SK-N-SH (cell line): Measurements from ENCODE around the gene SNCA. TPM values are rescaled to one million over a fixed set of nuclear protein-coding genes. Genes with fewer than 3 reads are reported as not detected.

Experiments
- CTCF ChIA-PET: fragments of 300-600, 350-600 bp; formaldehyde crosslinking; extraction: SDS; loops from one replicate; lab custom pipeline; 2021; lab: Yijun Ruan, JAX
- POLR2A ChIA-PET: fragments of 350-600 bp; sonication (Branson Sonifier 250); formaldehyde crosslinking; extraction: SDS; loops from one replicate; lab custom pipeline; 2020; ENCODE audit warnings: antibody characterized with exemption, inconsistent platforms; lab: Yijun Ruan, JAX
- DNase-seq: peaks from one replicate; pipeline ENCODE4 v3.0.0; 2012
- H2AFZ ChIP-seq: fragments of 200-600 bp; sonication (generic); 2 replicates; pipeline ENCODE4 v1.8.1; 2016; ENCODE audit warnings: antibody characterized with exemption, mild to moderate bottlenecking, low read depth
- H3F3A ChIP-seq: fragments of 200-600 bp; sonication (generic); replicated peaks from 2 replicates; pipeline ENCODE3; 2016; ENCODE audit warnings: antibody characterized with exemption, mild to moderate bottlenecking; ENCODE audit not compliant: insufficient read depth
- H3K27ac ChIP-seq, 2 experiments: fragments of 200-500 bp in 1 of 2; fragments of 200-600 bp in 1 of 2; sonication (Bioruptor generic) in 1 of 2; sonication (generic), shearing (Covaris generic) in 1 of 2; 2 replicates each; pipeline versions ENCODE4 v1.5.1 to v1.6.1; 2014 to 2016; ENCODE audit warnings: low read depth in 2 of 2, inconsistent platforms in 1 of 2, low read length in 1 of 2, mild to moderate bottlenecking in 1 of 2, mixed read lengths in 1 of 2
- H3K27me3 ChIP-seq: fragments of 200-600 bp; sonication (generic), shearing (Covaris generic); 2 replicates; pipeline ENCODE4 v1.6.1; 2016; ENCODE audit warnings: mixed run types; ENCODE audit not compliant: insufficient read depth
- H3K36me3 ChIP-seq, 2 experiments: fragments of 200-500 bp in 1 of 2; fragments of 200-600 bp in 1 of 2; sonication (Bioruptor generic) in 1 of 2; sonication (generic) in 1 of 2; replicated peaks in 1 of 2; 2 replicates each; pipeline versions ENCODE3 to v1.5.1; 2014 to 2016; ENCODE audit warnings: low read length in 1 of 2, mild to moderate bottlenecking in 1 of 2; ENCODE audit not compliant: insufficient read depth in 2 of 2, control insufficient read depth in 1 of 2
- H3K4me1 ChIP-seq, 2 experiments: fragments of 200-500 bp in 1 of 2; fragments of 200-600 bp in 1 of 2; sonication (Bioruptor generic) in 1 of 2; sonication (generic), shearing (Covaris generic) in 1 of 2; 2 replicates each; pipeline versions ENCODE4 v1.5.1 to v1.6.1; 2014 to 2016; ENCODE audit warnings: low read depth in 1 of 2, low read length in 1 of 2, mixed run types in 1 of 2; ENCODE audit not compliant: insufficient read depth in 2 of 2, control insufficient read depth in 1 of 2
- H3K4me2 ChIP-seq: fragments of 200-600 bp; sonication (generic), shearing (Covaris generic); 2 replicates; pipeline ENCODE4 v1.6.1; 2017; ENCODE audit warnings: mixed run types
- H3K4me3 ChIP-seq, 2 experiments: fragments of 200-500 bp in 1 of 2; fragments of 200-600 bp in 1 of 2; sonication (Bioruptor generic) in 1 of 2; sonication (generic), shearing (Covaris generic) in 1 of 2; 2 replicates each; pipeline versions ENCODE4 v1.5.1 to v1.8.1; 2014 to 2016; ENCODE audit warnings: low read depth in 2 of 2, inconsistent platforms in 1 of 2, low read length in 1 of 2, mild to moderate bottlenecking in 1 of 2, mixed read lengths in 1 of 2, moderate library complexity in 1 of 2
- H3K79me2 ChIP-seq: fragments of 200-600 bp; sonication (generic); 2 replicates; pipeline ENCODE4 v1.8.1; 2017; ENCODE audit warnings: mild to moderate bottlenecking; ENCODE audit not compliant: insufficient read depth
- H3K9ac ChIP-seq: fragments of 200-600 bp; sonication (generic); 2 replicates; pipeline ENCODE4 v1.6.1; 2017; ENCODE audit warnings: mixed run types
- H3K9me2 ChIP-seq: fragments of 200-600 bp; sonication (generic); 2 replicates; pipeline ENCODE4 v1.6.1; 2017; ENCODE audit warnings: mixed run types
- H3K9me3 ChIP-seq: fragments of 200-600 bp; sonication (generic); 2 replicates; pipeline ENCODE4 v1.6.1; 2017; ENCODE audit warnings: mixed run types, mild to moderate bottlenecking, moderate library complexity
- H4K20me1 ChIP-seq: fragments of 200-600 bp; sonication (generic); 2 replicates; pipeline ENCODE4 v1.6.1; 2017; ENCODE audit warnings: mild to moderate bottlenecking, mixed run types; ENCODE audit not compliant: insufficient read depth
- CHD2 ChIP-seq: fragments of 150-350 bp; IDR thresholded peaks from 2 replicates; pipeline ENCODE4 v1.6.1; 2018; ENCODE audit warnings: low read length; ENCODE audit not compliant: partially characterized antibody
- EP300 ChIP-seq, 2 experiments: IDR thresholded peaks; 2 replicates each; pipeline versions ENCODE4 v1.4.0 to v1.6.1; 2012; ENCODE audit warnings: borderline replicate concordance in 1 of 2, low read depth in 1 of 2, low read length in 1 of 2
- FOXJ3 ChIP-seq: sonication (generic); formaldehyde crosslinking; IDR thresholded peaks from 2 replicates; pipeline ENCODE4 v1.5.1; 2020; ENCODE audit warnings: mild to moderate bottlenecking, missing genetic modification reagents
- FOXM1 ChIP-seq: IDR thresholded peaks from 2 replicates; pipeline ENCODE4 v1.4.0; 2012; ENCODE audit warnings: low read depth, mild to moderate bottlenecking
- GABPA ChIP-seq: IDR thresholded peaks from 2 replicates; pipeline ENCODE4 v1.4.0; 2012; ENCODE audit warnings: low read depth, mild to moderate bottlenecking
- JUND ChIP-seq: IDR thresholded peaks from 2 replicates; pipeline ENCODE4 v1.4.0; 2012
- MXI1 ChIP-seq: IDR thresholded peaks from 2 replicates; pipeline ENCODE4 v1.6.1; 2012; ENCODE audit warnings: mild to moderate bottlenecking, low read depth, low read length, improper control_type of control experiment
- RFX5 ChIP-seq: IDR thresholded peaks from 2 replicates; pipeline ENCODE4 v1.6.1; 2012; ENCODE audit warnings: mild to moderate bottlenecking, improper control_type of control experiment, low read length
- RXRA ChIP-seq: IDR thresholded peaks from 2 replicates; pipeline ENCODE4 v1.4.0; 2012; ENCODE audit warnings: low read depth, mild to moderate bottlenecking, borderline replicate concordance
- WGBS: methylation state at CpG from one replicate; pipeline ENCODE4 v1.1.6; 2017; ENCODE audit warnings: low lambda C conversion rate; 5-methylcytosine and 5-hydroxymethylcytosine counted together
- polyA plus RNA-seq, 3 experiments: library from polyadenylated mRNA; depleted of rRNA; stranded (reverse); fragments of >200 nt; gene quantifications; 2 replicates each; pipeline ENCODE4 v1.2.3, GENCODE V29; 2012
- TF ChIP-seq, protein P1 (sequence below): IDR thresholded peaks from 2 replicates; pipeline ENCODE4 v1.6.1; 2012; ENCODE audit warnings: mild to moderate bottlenecking, low read depth, low read length, moderate library complexity
- TF ChIP-seq, protein P2 (sequence below): fragments of 150-350 bp; IDR thresholded peaks from 2 replicates; pipeline ENCODE4 v1.6.1; 2017; ENCODE audit warnings: antibody characterized with exemption, low read length, low read depth, borderline replicate concordance
- TF ChIP-seq, protein P3 (sequence below): fragments of 150-350 bp; IDR thresholded peaks from 2 replicates; pipeline ENCODE4 v1.6.1; 2016; ENCODE audit warnings: mild to moderate bottlenecking, low read depth, low read length
- TF ChIP-seq, protein P4 (sequence below): fragments of 200-600 bp; sonication (generic); IDR thresholded peaks from 2 replicates; pipeline ENCODE4 v1.6.1; 2017; ENCODE audit warnings: antibody characterized with exemption, mild to moderate bottlenecking, moderate library complexity
- TF ChIP-seq, protein P5 (sequence below): IDR thresholded peaks from 2 replicates; pipeline ENCODE4 v1.4.0; 2012; ENCODE audit warnings: low read depth
- TF ChIP-seq, protein P6 (sequence below): IDR thresholded peaks from 2 replicates; pipeline ENCODE4; 2012
- TF ChIP-seq, protein P7 (sequence below): IDR thresholded peaks from 2 replicates; pipeline ENCODE4 v1.4.0; 2012; ENCODE audit warnings: low read depth, borderline replicate concordance

SNCA gene
- polyA plus RNA-seq, 1 of the 3 experiments (the other 2 are of a cell fraction) = 12.9 TPM

DNA sequence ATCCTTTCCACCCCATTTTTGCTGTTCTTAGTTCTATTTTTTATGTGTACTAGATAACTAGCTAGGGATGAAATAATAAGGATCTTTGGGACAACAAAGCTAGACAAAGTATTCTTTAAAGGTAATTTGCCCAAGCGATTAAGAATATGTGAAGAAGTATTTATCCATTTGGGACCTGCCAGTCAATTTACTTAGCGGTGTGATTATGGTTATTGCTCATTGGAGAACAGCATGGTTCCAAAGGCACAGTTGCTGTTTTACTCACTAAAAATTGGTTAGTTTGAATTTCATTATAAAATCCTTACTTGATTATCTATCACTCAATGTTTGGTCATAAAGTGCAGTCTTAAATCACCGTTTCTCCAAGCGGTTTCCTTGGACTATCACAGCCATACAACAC lies 124.1 kb downstream of the SNCA start:
- H3K9me3 ChIP-seq = no peaks in the 10 kb centered on the region
- no peak for DNase-seq
- no peak for TF ChIP-seq MXI1
- TF ChIP-seq, protein P1, sequence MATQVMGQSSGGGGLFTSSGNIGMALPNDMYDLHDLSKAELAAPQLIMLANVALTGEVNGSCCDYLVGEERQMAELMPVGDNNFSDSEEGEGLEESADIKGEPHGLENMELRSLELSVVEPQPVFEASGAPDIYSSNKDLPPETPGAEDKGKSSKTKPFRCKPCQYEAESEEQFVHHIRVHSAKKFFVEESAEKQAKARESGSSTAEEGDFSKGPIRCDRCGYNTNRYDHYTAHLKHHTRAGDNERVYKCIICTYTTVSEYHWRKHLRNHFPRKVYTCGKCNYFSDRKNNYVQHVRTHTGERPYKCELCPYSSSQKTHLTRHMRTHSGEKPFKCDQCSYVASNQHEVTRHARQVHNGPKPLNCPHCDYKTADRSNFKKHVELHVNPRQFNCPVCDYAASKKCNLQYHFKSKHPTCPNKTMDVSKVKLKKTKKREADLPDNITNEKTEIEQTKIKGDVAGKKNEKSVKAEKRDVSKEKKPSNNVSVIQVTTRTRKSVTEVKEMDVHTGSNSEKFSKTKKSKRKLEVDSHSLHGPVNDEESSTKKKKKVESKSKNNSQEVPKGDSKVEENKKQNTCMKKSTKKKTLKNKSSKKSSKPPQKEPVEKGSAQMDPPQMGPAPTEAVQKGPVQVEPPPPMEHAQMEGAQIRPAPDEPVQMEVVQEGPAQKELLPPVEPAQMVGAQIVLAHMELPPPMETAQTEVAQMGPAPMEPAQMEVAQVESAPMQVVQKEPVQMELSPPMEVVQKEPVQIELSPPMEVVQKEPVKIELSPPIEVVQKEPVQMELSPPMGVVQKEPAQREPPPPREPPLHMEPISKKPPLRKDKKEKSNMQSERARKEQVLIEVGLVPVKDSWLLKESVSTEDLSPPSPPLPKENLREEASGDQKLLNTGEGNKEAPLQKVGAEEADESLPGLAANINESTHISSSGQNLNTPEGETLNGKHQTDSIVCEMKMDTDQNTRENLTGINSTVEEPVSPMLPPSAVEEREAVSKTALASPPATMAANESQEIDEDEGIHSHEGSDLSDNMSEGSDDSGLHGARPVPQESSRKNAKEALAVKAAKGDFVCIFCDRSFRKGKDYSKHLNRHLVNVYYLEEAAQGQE = no peak
- no peak for TF ChIP-seq FOXJ3 (CRISPR knock-in tag)
- no peak for TF ChIP-seq JUND
- no peak for TF ChIP-seq RXRA
- TF ChIP-seq, protein P2, sequence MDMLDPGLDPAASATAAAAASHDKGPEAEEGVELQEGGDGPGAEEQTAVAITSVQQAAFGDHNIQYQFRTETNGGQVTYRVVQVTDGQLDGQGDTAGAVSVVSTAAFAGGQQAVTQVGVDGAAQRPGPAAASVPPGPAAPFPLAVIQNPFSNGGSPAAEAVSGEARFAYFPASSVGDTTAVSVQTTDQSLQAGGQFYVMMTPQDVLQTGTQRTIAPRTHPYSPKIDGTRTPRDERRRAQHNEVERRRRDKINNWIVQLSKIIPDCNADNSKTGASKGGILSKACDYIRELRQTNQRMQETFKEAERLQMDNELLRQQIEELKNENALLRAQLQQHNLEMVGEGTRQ = no peak
- TF ChIP-seq RFX5 = no peak
- TF ChIP-seq, protein P3, sequence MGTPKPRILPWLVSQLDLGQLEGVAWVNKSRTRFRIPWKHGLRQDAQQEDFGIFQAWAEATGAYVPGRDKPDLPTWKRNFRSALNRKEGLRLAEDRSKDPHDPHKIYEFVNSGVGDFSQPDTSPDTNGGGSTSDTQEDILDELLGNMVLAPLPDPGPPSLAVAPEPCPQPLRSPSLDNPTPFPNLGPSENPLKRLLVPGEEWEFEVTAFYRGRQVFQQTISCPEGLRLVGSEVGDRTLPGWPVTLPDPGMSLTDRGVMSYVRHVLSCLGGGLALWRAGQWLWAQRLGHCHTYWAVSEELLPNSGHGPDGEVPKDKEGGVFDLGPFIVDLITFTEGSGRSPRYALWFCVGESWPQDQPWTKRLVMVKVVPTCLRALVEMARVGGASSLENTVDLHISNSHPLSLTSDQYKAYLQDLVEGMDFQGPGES = no peak
- TF ChIP-seq FOXM1 = no peak
- TF ChIP-seq CHD2 = no peak
- TF ChIP-seq, protein P4, sequence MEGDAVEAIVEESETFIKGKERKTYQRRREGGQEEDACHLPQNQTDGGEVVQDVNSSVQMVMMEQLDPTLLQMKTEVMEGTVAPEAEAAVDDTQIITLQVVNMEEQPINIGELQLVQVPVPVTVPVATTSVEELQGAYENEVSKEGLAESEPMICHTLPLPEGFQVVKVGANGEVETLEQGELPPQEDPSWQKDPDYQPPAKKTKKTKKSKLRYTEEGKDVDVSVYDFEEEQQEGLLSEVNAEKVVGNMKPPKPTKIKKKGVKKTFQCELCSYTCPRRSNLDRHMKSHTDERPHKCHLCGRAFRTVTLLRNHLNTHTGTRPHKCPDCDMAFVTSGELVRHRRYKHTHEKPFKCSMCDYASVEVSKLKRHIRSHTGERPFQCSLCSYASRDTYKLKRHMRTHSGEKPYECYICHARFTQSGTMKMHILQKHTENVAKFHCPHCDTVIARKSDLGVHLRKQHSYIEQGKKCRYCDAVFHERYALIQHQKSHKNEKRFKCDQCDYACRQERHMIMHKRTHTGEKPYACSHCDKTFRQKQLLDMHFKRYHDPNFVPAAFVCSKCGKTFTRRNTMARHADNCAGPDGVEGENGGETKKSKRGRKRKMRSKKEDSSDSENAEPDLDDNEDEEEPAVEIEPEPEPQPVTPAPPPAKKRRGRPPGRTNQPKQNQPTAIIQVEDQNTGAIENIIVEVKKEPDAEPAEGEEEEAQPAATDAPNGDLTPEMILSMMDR = no peak
- no peak for TF ChIP-seq GABPA
- TF ChIP-seq, protein P5, sequence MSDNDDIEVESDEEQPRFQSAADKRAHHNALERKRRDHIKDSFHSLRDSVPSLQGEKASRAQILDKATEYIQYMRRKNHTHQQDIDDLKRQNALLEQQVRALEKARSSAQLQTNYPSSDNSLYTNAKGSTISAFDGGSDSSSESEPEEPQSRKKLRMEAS = no peak
- no peak for TF ChIP-seq EP300 (IDR thresholded peaks at IDR 0.05; ENCODE audit: borderline replicate concordance in 1 of 2, low read depth in 1 of 2, low read length in 1 of 2)
- TF ChIP-seq, protein P6, sequence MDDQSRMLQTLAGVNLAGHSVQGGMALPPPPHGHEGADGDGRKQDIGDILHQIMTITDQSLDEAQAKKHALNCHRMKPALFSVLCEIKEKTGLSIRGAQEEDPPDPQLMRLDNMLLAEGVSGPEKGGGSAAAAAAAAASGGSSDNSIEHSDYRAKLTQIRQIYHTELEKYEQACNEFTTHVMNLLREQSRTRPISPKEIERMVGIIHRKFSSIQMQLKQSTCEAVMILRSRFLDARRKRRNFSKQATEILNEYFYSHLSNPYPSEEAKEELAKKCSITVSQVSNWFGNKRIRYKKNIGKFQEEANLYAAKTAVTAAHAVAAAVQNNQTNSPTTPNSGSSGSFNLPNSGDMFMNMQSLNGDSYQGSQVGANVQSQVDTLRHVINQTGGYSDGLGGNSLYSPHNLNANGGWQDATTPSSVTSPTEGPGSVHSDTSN = no peak
- TF ChIP-seq, protein P7, sequence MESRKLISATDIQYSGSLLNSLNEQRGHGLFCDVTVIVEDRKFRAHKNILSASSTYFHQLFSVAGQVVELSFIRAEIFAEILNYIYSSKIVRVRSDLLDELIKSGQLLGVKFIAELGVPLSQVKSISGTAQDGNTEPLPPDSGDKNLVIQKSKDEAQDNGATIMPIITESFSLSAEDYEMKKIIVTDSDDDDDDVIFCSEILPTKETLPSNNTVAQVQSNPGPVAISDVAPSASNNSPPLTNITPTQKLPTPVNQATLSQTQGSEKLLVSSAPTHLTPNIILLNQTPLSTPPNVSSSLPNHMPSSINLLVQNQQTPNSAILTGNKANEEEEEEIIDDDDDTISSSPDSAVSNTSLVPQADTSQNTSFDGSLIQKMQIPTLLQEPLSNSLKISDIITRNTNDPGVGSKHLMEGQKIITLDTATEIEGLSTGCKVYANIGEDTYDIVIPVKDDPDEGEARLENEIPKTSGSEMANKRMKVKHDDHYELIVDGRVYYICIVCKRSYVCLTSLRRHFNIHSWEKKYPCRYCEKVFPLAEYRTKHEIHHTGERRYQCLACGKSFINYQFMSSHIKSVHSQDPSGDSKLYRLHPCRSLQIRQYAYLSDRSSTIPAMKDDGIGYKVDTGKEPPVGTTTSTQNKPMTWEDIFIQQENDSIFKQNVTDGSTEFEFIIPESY = no peak
- POLR2A ChIA-PET = no interaction called here
- H3K9me2 ChIP-seq = no peaks in the 10 kb centered on the region
- peak overlapping the region; percentile 69; the same call in 1 of the 2 replicates for H2AFZ ChIP-seq
- H3K9ac ChIP-seq = no peak overlapping the region
- CTCF ChIA-PET = interaction anchor here (0.9 to 1.8 kb wide), 4 partner anchors 10 to 56 kb away, joined by 3 to 5 read pairs (median 3); no protein-coding TSS in a partner anchor
- H3K79me2 ChIP-seq = no peaks in the 10 kb centered on the region
- peak overlapping the region; percentile 46; the same call in 1 of the 2 replicates for H3K4me2 ChIP-seq
- H3K4me1 ChIP-seq = peaks cover 4 to 12% of the 10 kb centered on the region in 2 experiments; a peak in 2 of 4 replicates
- H3F3A ChIP-seq = peaks cover 5% of the 10 kb centered on the region
- no peaks in the 10 kb centered on the region for H4K20me1 ChIP-seq
- H3K27me3 ChIP-seq = no peaks in the 10 kb centered on the region
- 97% methylated on average over 4 of the region's 4 CpGs for WGBS
- no peak overlapping the region; a peak in 1 of 4 replicates for H3K4me3 ChIP-seq
- H3K36me3 ChIP-seq = no peaks in the 10 kb centered on the region
- peak overlapping the region; percentile 68 to 69; a peak in 3 of 4 replicates for H3K27ac ChIP-seq
